CD4-positive, CD25-positive, alpha-beta regulatory T cell (primary cell): ENCODE results near the gene TSPAN4. TPM values are rescaled to one million over a fixed set of nuclear protein-coding genes. Genes with fewer than 3 reads are reported as not detected.

ENCODE experiments used
- ATAC-seq, 2 donors: fragments of 150-1000 bp; cut with Tn5 transposase; one replicate each; pipeline ENCODE4 v1.10.0; 2021; ENCODE audit warnings: low read depth in 2 of 2, moderate number of reproducible peaks in 2 of 2, moderate library complexity in 1 of 2
- DNase-seq, 3 donors: peaks; one replicate each; pipeline versions ENCODE4 v3.0.0 to v3.0.0-alpha.2; 2012 to 2022; ENCODE audit warnings: mixed read lengths in 1 of 3
- H3K27ac ChIP-seq: one replicate; pipeline ENCODE4 v1.7.0; 2013; ENCODE audit warnings: mild to moderate bottlenecking, low read length; ENCODE audit not compliant: insufficient read depth, poor library complexity, severe bottlenecking
- H3K27me3 ChIP-seq: one replicate; pipeline ENCODE4 v1.7.0; 2013; ENCODE audit warnings: low read length; ENCODE audit not compliant: control insufficient read depth, insufficient read depth
- H3K36me3 ChIP-seq: one replicate; pipeline ENCODE4 v1.7.0; 2013; ENCODE audit warnings: mild to moderate bottlenecking, low read length, moderate library complexity; ENCODE audit not compliant: control insufficient read depth, insufficient read depth
- H3K4me1 ChIP-seq: 2 replicates; pipeline ENCODE4 v1.7.0; 2013; ENCODE audit warnings: mild to moderate bottlenecking, low read length; ENCODE audit not compliant: insufficient read depth, control insufficient read depth, poor library complexity, severe bottlenecking
- H3K4me3 ChIP-seq: one replicate; pipeline ENCODE4 v1.7.0; 2013; ENCODE audit warnings: low read depth, mild to moderate bottlenecking, low read length, moderate library complexity
- H3K9me3 ChIP-seq, 2 experiments: 1 replicate in 1 of 2; 2 replicates in 1 of 2; pipeline ENCODE4 v1.7.0; 2013; ENCODE audit warnings: low read length in 2 of 2, mild to moderate bottlenecking in 1 of 2, moderate library complexity in 1 of 2; ENCODE audit not compliant: control insufficient read depth in 2 of 2
- H3K27ac Mint-ChIP-seq, 3 donors: one replicate each; pipeline ENCODE4 v1.8.0; 2020 to 2022; ENCODE audit warnings: mild to moderate bottlenecking in 3 of 3, mixed read lengths in 3 of 3, moderate library complexity in 2 of 3
- H3K27me3 Mint-ChIP-seq: one replicate; pipeline ENCODE4 v1.8.0; 2022; ENCODE audit warnings: mild to moderate bottlenecking, mixed read lengths
- H3K36me3 Mint-ChIP-seq: one replicate; pipeline ENCODE4 v1.8.0; 2020; ENCODE audit warnings: mixed read lengths
- H3K4me1 Mint-ChIP-seq, 4 donors: one replicate each; pipeline ENCODE4 v1.8.0; 2020 to 2022; ENCODE audit warnings: mixed read lengths in 4 of 4, mild to moderate bottlenecking in 1 of 4
- H3K4me3 Mint-ChIP-seq, 4 donors: one replicate each; pipeline ENCODE4 v1.8.0; 2020 to 2022; ENCODE audit warnings: mild to moderate bottlenecking in 4 of 4, mixed read lengths in 4 of 4, moderate library complexity in 3 of 4
- H3K9me3 Mint-ChIP-seq, 7 donors: one replicate each; pipeline ENCODE4 v1.8.0; 2020 to 2022; ENCODE audit warnings: mixed read lengths in 7 of 7, mild to moderate bottlenecking in 3 of 7, moderate library complexity in 2 of 7
- polyA plus RNA-seq, 4 donors: library from polyadenylated mRNA; unstranded; fragments of 300-500 nt; fragmentation: Illumina TruSeq; gene quantifications; one replicate each; pipeline ENCODE4 v1.2.3, GENCODE V29; 2021
- total RNA-seq: library from RNA; stranded (reverse); gene quantifications from one replicate; pipeline ENCODE4 v1.2.3, GENCODE V29; 2022

TSPAN4 gene
- total and polyA plus RNA-seq, 5 donors from 2014 or later = 1.2 to 2.2 (median 1.6) TPM

- Histone ChIP-seq H3K9me3 (no peaks in the 10 kb centered on the region), H3K4me1 (no peaks in the 10 kb centered on the region), H3K36me3 (no peaks in the 10 kb centered on the region), H3K4me3 (no peak overlapping the region), H3K27me3 (no peaks in the 10 kb centered on the region), H3K27ac (no peak overlapping the region)
- H3K4me3 Mint-ChIP-seq = no peak overlapping the region
- peaks cover 6% of the 10 kb centered on the region for H3K36me3 Mint-ChIP-seq
- no peak for ATAC-seq
- no peak overlapping the region for H3K27ac Mint-ChIP-seq
- peaks cover 0 to 2% (median 0%) of the 10 kb centered on the region in 4 donors for H3K4me1 Mint-ChIP-seq
- H3K27me3 Mint-ChIP-seq = no peaks in the 10 kb centered on the region
- DNase-seq = no peak
- no peaks in the 10 kb centered on the region for H3K9me3 Mint-ChIP-seq
These were observed 27.4 kb downstream of the TSPAN4 start for GRCh38 chr11:870127-870413.

- DNase-seq (no peak), ATAC-seq (no peak)
- no peaks in the 10 kb centered on the region for H3K9me3 ChIP-seq
- no peaks in the 10 kb centered on the region for H3K36me3 ChIP-seq
- H3K27me3 ChIP-seq = no peaks in the 10 kb centered on the region
- H3K27ac Mint-ChIP-seq = no peak overlapping the region
- peaks cover 6% of the 10 kb centered on the region for H3K36me3 Mint-ChIP-seq
- no peaks in the 10 kb centered on the region for H3K27me3 Mint-ChIP-seq
- H3K9me3 Mint-ChIP-seq = no peaks in the 10 kb centered on the region
- peaks cover 0 to 2% (median 0%) of the 10 kb centered on the region in 4 donors for H3K4me1 Mint-ChIP-seq
- no peak overlapping the region for H3K4me3 Mint-ChIP-seq
- H3K27ac ChIP-seq = no peak overlapping the region
- H3K4me1 ChIP-seq = no peaks in the 10 kb centered on the region
- H3K4me3 ChIP-seq = no peak overlapping the region
These were observed 27.8 kb downstream of the TSPAN4 start for GRCh38 chr11:870418-870817.

- Mint-ChIP-seq H3K4me1 (peaks cover 0 to 2% (median under 1%) of the 10 kb centered on the region in 4 donors), H3K9me3 (no peaks in the 10 kb centered on the region), H3K27me3 (no peaks in the 10 kb centered on the region), H3K27ac (no peak overlapping the region), H3K36me3 (peaks cover 12% of the 10 kb centered on the region), H3K4me3 (no peak overlapping the region)
- Histone ChIP-seq H3K36me3 (no peaks in the 10 kb centered on the region), H3K9me3 (no peaks in the 10 kb centered on the region), H3K27ac (no peak overlapping the region), H3K4me3 (no peak overlapping the region), H3K4me1 (no peaks in the 10 kb centered on the region), H3K27me3 (no peaks in the 10 kb centered on the region)
- DNase-seq (no peak), ATAC-seq (no peak)
These were observed 28.8 kb downstream of the TSPAN4 start for GRCh38 chr11:871472-871871.

- no peak for ATAC-seq
- no peaks in the 10 kb centered on the region for H3K9me3 ChIP-seq
- H3K36me3 Mint-ChIP-seq = peaks cover 12% of the 10 kb centered on the region
These were observed 30.1 kb downstream of the TSPAN4 start for GRCh38 chr11:872799-873198.

DNA sequence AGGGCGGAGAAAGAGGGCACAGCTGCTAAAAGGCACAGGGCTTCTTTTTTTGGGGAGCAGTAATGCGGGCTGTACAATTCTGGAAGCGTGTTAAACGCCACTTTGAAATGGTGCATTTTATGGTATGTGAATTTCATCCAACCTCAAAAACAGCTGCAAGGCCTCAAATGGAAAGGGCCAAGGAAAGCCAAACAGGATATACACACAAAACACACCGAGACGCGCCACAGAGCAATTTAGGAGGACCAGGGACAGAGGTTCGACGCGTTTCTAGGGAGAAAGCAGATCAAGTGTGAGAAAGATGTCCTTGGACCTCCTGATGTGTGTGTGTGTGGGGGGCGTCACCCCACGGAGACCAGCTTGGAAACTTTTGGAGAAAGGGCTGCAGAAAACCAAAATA is 31.1 kb downstream of the TSPAN4 start:
- Mint-ChIP-seq H3K36me3 (peaks cover 12% of the 10 kb centered on the region), H3K9me3 (no peaks in the 10 kb centered on the region), H3K4me3 (no peak overlapping the region), H3K27ac (no peak overlapping the region), H3K4me1 (peaks cover 0 to 2% (median under 1%) of the 10 kb centered on the region in 4 donors), H3K27me3 (no peaks in the 10 kb centered on the region)
- Histone ChIP-seq H3K9me3 (no peaks in the 10 kb centered on the region), H3K27me3 (no peaks in the 10 kb centered on the region), H3K4me1 (no peaks in the 10 kb centered on the region), H3K4me3 (no peak overlapping the region), H3K27ac (no peak overlapping the region), H3K36me3 (no peaks in the 10 kb centered on the region)
- DNase-seq = no peak
- no peak for ATAC-seq

More at GRCh38 chr11:872799-873198, 30.1 kb downstream of the TSPAN4 start:
- no peak overlapping the region for H3K4me3 Mint-ChIP-seq
- Histone ChIP-seq H3K27ac (no peak overlapping the region), H3K27me3 (no peaks in the 10 kb centered on the region), H3K36me3 (no peaks in the 10 kb centered on the region), H3K4me1 (no peaks in the 10 kb centered on the region), H3K4me3 (no peak overlapping the region)
- no peaks in the 10 kb centered on the region for H3K9me3 Mint-ChIP-seq
- no peaks in the 10 kb centered on the region for H3K27me3 Mint-ChIP-seq
- no peak for DNase-seq
- H3K4me1 Mint-ChIP-seq = peaks cover 0 to 2% (median under 1%) of the 10 kb centered on the region in 4 donors
- no peak overlapping the region for H3K27ac Mint-ChIP-seq

DNA sequence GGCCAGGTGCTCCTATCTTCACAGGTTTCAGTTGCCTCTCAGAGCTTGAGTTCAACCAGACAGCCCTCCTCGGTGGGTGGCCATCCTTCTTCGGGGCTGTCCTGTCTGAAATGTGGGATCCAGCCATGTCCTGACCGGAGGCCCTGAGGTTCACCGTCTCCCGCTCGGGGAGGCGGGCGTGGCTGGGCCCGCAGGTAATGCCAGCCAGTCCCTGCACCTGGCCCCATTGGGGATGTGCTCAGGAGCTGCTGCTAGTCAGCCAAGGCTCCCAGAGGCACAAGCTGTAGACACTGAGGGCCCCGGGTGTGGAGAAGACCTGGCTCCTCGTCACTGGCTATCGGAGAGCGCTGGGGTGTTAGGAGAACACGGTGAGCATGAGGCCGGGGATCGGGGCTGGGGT is 32.6 kb downstream of the TSPAN4 start:
- Histone ChIP-seq H3K27ac (no peak overlapping the region), H3K36me3 (peaks cover 3% of the 10 kb centered on the region), H3K4me1 (no peaks in the 10 kb centered on the region), H3K9me3 (no peaks in the 10 kb centered on the region), H3K4me3 (no peak overlapping the region), H3K27me3 (no peaks in the 10 kb centered on the region)
- no peak for DNase-seq
- Mint-ChIP-seq H3K27me3 (no peaks in the 10 kb centered on the region), H3K4me1 (peaks cover 0 to 2% (median under 1%) of the 10 kb centered on the region in 4 donors), H3K36me3 (peaks cover 12% of the 10 kb centered on the region), H3K9me3 (no peaks in the 10 kb centered on the region), H3K4me3 (no peak overlapping the region), H3K27ac (no peak overlapping the region)
- ATAC-seq = no peak

DNA sequence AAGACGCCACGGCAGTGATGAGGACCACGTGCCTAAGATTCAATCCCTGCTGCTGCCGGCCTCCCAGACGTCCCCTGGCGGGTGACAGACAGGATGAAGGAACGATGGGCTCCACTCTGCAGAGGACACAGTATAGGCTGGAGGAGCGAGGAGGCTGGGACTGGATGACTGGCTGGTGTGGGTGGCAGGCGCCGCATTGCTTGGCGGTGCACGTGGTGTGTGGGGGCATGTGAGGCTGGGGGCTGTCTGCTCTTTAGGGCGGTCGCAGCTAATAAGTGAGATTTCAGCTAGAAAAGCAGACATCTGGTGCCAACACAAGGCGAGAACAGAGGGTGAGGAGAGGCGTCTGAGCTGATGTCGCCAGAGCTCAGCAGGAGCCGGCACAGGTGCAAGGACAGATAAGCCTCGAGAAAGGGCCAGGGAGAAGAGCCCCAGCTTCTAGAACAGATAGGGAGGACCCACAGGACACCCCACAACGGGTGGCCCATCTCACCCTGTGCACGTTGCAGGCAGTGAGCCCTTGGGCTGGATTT is 33.2 kb downstream of the TSPAN4 start:
- peaks cover 5% of the 10 kb centered on the region for H3K36me3 ChIP-seq
- H3K27ac ChIP-seq = no peak overlapping the region
- Mint-ChIP-seq H3K9me3 (no peaks in the 10 kb centered on the region), H3K4me1 (peaks cover 0 to 2% (median under 1%) of the 10 kb centered on the region in 4 donors), H3K4me3 (no peak overlapping the region), H3K27ac (no peak overlapping the region), H3K27me3 (no peaks in the 10 kb centered on the region), H3K36me3 (peaks cover 14% of the 10 kb centered on the region)
- no peaks in the 10 kb centered on the region for H3K27me3 ChIP-seq
- DNase-seq = no peak
- no peaks in the 10 kb centered on the region for H3K4me1 ChIP-seq
- H3K4me3 ChIP-seq = no peak overlapping the region
- H3K9me3 ChIP-seq = no peaks in the 10 kb centered on the region
- no peak for ATAC-seq

DNA sequence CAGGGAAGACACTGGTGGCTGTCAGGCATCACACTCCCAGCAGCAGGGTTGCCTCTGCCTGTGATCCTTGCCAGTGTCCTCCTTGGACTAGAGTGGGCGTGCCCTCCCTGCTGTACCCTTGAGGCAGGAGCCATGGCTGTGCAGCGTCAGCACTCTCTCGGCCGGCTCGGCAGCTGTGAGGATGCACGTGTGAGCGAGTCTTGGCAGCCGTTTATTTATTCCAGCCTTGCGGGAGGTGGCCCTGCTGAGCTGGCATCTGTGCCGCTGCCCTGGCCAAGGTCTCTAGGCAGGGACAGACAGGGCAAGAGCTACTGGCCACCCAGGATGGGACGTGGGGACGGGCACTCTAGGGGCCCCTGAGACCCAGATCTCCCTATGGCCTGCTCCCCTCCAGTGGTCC is 33.9 kb downstream of the TSPAN4 start:
- Histone ChIP-seq H3K27me3 (no peaks in the 10 kb centered on the region), H3K36me3 (peaks cover 5% of the 10 kb centered on the region), H3K27ac (no peak overlapping the region), H3K9me3 (no peaks in the 10 kb centered on the region), H3K4me3 (no peak overlapping the region), H3K4me1 (no peaks in the 10 kb centered on the region)
- DNase-seq = no peak
- Mint-ChIP-seq H3K4me1 (peaks cover 0 to 2% (median under 1%) of the 10 kb centered on the region in 4 donors), H3K36me3 (peaks cover 18% of the 10 kb centered on the region), H3K27me3 (no peaks in the 10 kb centered on the region), H3K9me3 (no peaks in the 10 kb centered on the region), H3K27ac (no peak overlapping the region), H3K4me3 (no peak overlapping the region)
- ATAC-seq = no peak
